GM21576 (cell line): ENCODE measurements around the gene NRCAM.
"Not testable (repeated sequence)": the region's sequence is repeated elsewhere in the genome, so short reads cannot be mapped to it uniquely, and the experiment has no call there.

Experiments used
- ATAC-seq: cut with Tn5 transposase; IDR thresholded peaks from one replicate; pipeline ENCODE4 v1.9.1; 2021; ENCODE audit warnings: mild to moderate bottlenecking, moderate library complexity; ENCODE audit not compliant: unreplicated experiment

Gene NRCAM

DNA sequence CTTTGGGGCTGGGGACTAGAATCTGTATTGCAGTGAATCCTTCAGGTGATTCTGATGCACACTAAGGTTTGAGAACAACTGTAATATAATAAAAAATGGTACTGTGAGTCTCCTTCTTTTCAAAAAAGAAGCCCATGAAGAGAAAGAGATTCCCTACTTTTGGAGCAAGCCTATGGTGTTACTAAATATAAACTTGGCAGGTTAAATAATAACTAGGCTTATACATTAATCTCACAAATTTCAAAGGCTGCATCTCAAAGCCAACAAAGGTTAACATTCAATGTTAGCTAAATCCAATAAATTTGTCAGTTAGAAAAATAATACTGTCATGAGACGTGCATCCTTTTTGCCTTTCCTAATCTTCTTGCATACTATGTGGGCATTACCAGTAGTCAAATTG lies 166.4 kb downstream of the NRCAM start:
- ATAC-seq: no peak

DNA sequence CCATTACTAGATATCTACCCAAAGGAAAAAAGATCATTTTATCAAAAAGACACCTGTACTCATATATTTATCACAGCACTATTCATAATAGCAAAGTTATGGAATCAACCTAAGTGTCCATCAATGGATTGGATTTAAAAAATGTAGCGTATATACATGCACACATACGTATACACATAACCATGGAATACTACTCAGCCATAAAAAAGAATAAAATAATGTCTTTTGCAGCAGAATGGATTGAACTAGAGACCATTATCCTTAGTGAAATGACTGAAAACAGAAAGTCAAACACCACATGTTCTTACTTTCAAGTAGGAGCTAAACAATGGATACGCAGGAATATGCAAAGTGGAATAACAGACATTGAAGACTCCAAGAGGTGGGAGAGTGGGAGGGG lies 168.4 kb downstream of the NRCAM start:
- ATAC-seq: no peak

DNA sequence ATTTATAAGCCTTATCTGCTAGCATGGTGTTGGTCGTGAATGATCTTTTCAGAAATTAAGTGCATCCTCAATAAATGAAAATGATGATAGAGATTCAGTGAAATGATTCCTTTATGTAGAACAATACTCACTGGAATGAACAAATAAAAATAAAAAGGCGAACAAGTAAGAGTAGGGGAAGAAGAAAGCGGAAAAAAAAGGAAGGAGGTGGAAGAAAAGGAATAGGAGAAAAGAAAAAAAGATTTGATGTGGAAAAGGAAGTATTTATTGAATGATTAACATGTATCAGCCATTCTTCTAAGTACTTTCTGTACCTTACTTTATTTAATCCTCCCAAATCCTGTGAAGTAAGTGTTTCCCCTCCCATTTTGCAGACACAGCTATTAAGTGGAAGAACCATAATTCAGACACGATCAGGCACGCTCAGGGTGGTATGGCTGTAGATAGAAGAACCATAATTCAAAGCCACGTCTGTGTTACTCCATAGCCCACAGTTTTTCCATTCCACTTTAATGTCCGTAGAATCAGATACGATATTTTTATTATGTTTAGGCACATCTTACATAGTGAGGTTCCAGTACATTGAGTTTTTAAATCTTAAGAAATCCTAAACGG lies 169.8 kb downstream of the NRCAM start:
- no peak for ATAC-seq

DNA sequence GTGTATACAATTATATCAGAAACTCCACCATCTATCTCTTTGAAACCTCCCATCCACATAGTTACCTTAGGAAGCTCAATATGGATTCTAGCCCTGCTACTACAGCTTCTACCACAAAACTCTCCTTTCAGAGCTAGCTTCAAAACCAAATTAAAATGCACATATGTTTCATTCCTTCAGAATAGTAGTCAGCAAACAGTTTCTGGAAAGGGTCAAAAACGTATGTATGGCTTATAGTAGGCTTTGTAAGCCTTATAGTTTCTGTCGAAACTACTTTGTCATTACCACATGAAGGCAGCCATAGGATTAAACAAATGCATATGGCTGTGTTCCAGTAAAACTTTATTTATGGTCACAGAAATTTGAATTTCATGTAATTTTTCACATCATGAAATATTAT lies 170.5 kb downstream of the NRCAM start:
- ATAC-seq: no peak

GRCh38 chr7:108285003-108285368 lies 171.2 kb downstream of the NRCAM start:
- ATAC-seq: no peak

DNA sequence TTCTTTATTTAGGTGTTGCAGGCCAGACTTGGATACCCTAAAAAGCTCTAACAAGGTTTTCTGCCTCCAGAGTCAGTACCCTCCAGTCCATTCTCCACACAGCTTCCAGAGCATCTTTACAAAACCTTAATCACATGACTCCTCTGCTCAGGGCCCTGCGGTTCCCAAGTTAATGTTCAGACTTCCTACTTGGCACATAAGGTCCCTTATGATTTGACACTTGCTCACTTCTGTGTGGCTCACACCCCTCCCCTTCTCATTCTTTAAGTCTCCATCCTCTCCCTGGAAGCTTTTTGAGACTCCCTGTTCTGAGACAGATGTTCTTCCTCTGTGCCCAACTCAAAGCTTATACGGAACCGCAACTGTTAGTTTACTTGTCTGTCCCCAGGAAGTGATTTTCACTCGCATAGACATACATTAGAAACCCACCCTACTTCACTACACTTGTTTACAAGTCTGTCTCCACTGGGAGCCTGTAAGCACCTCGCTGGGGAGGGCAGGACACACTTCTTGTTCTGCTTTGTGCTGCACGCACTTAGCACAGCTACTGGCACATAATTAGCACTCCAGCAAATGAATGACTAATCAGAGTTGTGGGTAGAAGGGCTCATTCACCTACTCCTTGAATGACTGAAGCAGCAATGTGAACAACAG lies 171.8 kb downstream of the NRCAM start:
- ATAC-seq: no peak

GRCh38 chr7:108283252-108283651 lies 173.0 kb downstream of the NRCAM start:
- ATAC-seq: no peak

DNA sequence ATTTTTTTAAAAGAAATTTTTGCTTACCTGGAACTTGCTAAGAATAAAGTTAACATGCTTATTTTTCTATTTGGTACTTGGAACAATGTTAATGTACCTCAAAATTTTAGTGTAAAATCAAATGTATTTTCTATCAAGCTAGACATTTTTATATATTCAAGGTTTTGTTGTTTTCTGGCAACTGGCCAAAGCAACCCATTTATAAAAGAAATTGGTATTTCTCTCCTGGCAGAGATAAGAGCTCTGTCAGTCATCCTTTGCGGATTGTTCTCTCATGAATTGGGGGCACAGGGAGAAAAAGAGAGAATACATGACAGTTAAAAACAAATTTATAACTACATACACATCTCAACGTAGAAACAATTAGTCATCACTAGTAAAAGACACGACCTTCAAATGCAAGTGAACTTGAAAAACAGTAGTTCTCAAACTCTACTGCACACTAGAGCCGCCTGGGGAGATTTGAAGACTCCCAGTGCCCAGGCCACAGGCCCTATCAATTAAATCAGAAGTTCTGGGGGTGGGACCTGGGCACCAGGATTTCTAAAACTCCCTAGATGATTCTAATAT lies 173.7 kb downstream of the NRCAM start:
- no peak for ATAC-seq

DNA sequence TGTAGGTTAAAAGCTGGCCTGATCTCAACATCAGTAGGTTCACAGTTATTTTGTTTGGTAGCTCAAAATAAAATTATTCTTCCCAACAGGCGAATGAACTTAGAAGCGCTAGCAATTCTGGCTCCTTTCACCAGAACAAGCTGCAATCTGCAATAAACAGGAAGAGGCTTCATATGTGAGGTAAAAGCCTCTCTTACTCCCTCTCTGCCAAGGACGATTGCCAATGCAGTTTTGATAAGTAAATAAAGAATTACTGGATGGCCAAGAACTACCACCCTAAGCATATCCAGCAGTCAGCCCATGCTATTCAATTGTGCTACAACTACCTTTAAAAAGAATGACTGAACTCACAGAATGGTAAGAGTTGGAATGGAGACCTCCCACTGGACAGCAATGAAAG lies 176.1 kb downstream of the NRCAM start:
- ATAC-seq: no peak

DNA sequence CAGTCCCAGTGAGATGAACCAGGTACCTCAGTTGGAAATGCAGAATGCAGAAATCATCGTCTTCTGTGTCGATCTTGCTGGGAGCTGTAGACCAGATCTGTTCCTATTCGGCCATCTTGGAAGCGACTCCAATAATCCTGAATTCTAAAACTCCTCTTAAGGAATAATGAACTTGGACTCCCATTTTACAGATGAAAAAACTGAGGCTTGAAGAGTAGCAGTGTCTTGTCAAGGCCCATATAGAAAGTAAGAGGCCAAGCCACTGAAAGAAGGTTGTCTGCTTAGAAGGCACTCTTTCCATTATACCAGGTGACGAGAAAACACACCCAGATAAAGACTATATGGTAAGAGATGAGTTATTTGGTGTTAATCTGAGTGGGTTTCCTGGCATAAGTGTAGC lies 177.5 kb downstream of the NRCAM start:
- ATAC-seq: no peak

DNA sequence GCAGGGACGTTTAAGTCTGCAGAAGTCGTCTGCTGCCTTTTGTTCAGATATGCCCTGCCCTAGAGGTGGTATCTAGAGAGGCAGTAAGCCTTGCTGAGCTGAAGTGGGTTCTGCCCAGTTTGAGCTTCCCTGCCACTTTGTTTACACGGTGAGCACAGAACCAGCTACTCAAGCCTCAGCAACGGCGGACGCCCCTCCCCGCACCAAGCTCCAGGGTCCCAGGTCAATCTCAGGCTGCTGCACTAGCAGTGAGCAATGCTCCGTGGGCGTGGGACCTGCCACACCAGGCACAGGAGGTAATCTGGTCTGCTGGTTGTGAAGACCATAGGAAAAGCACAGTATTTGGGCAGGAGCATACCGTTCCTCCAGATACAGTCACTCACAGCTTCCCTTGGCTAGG lies 178.0 kb downstream of the NRCAM start:
- no peak for ATAC-seq

DNA sequence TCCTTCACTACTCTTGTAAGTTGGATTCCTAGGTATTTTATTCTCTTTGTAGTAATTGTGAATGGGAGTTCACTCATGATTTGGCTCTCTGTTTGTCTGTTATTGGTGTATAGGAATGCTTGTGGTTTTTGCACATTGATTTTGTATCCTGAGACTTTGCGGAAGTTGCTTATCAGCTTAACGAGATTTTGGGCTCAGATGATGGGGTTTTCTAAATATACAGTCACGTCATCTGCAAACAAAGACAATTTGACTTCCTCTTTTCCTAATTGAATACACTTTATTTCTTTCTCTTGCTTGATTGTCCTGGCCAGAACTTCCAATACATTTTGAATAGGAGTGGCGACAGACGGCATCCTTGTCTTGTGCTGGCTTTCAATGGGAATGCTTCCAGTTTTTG lies 181.8 kb downstream of the NRCAM start:
- not testable (repeated sequence) for ATAC-seq

DNA sequence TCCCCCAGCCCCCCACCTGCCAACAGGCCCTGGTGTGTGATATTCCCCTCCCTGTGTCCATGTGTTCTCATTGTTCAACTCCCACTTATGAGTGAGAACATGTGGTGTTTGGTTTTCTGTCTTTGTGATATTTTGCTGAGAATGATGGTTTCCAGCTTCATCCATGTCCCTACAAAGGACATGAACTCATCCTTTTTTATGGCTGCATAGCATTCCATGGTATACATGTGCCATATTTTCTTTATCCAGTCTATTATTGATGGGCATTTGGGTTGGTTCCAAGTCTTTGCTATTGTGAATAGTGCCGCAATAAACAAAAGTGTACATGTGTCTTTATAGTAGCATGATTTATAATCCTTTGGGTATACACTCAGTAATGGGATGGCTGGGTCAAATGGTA lies 183.3 kb downstream of the NRCAM start:
- not testable (repeated sequence) for ATAC-seq

GRCh38 chr7:108270385-108271015 lies 185.7 kb downstream of the NRCAM start:
- no peak for ATAC-seq

DNA sequence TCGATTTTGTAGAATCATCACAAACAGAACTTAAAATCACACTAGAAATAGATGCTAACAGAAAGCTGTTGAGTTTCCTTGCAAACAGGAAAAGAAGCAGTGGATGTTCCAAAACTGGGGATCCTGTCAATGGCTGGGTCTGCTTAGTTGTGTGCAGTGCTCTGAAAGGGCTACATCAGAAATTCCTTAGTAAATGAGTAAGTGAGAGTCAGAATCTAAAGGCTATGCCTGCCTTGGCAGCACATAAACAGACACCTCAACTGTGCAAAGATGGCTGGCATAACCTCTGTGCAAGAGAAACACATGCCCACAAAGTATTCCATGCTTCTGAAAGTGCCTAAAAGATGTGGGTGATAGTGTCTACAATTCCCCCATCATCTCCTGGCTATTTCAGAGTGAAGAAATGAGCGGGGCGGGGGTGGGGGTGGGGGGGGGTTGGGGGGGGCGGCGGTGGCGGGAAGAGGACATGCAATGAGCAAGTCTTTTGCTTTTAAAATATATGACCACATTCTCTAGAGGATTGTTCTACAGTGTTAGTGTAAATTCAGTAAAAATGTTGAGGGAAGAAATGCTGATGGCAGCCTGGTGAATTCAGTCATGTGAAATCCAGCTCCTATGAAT lies 187.9 kb downstream of the NRCAM start:
- no peak for ATAC-seq

- ATAC-seq: no peak
These were observed 188.6 kb downstream of the NRCAM start for GRCh38 chr7:108267615-108268014.

DNA sequence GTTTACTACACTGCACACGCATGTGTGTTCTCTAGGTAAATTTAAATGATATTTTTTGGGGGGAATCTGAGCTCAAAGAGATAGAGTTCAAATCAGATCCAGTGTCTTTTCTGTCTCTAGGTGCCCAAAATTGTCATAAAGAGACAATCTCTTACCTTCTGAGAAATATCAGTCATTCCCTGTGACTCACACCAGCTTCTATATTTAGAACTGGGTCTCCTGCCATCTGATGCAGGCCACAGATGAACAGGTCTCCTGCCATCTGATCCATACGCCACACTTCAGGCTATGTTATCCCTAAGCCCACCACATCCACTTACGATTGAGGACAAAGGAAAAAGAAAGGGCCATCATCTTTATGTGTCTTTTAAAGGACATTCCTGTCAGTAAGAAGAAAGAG lies 189.7 kb downstream of the NRCAM start:
- ATAC-seq: no peak

- no peak for ATAC-seq
These were observed 190.2 kb downstream of the NRCAM start for GRCh38 chr7:108266035-108266434.

DNA sequence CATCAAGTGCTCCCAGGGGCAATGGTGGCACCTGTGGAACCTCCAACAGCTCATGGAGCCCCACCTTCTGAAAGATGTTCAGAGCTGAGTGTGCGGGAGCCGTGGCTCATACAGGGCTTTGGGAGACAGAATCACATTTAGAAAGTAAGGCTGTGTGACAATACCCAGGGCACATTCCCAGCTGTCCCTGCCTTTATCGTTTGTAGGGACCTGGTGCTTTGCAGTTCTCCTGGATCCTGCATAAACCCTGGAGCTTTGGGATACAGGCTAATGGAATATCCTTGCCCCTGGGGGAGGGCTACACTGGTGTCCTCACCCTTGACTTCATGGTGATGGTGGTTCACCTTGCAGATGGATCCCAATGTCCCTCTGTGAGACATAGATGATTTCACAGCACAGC lies 191.2 kb downstream of the NRCAM start:
- ATAC-seq: no peak

GRCh38 chr7:108263425-108263824 lies 192.8 kb downstream of the NRCAM start:
- no peak for ATAC-seq

DNA sequence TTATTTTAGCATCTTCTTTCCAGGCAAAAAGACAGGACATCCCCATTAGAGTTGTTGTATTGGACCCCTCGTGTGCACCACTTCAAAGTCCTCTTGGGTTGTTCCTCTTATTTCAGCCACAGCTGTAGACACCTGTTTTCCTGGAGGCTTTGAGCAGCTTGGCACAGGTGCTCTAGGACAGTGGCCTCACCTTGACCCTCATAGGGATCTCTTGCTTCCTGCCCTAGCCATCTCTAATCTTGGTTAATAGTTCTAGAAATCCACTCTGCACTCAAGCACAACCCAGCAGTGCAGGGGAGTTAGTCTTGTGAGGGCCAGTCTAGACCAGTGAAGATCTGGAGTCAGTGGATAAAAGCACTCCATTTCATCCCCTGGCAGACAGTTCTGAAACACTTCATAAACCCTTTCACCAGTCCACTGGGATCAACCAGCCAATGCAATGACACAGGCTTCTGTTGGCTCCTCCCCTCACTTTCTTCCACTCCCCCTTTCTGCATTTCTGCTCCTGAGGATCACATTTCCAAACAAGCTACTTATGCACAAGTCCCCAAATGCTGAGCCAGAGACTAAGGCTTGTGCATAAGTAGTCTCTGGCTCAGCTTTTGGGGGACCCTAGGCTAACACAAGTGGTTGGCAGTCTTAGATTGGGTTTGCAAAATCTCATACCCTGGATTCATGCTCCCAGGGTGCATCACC lies 194.5 kb downstream of the NRCAM start:
- ATAC-seq: no peak
